ENCODE data around the gene SPOPL.

DNA sequence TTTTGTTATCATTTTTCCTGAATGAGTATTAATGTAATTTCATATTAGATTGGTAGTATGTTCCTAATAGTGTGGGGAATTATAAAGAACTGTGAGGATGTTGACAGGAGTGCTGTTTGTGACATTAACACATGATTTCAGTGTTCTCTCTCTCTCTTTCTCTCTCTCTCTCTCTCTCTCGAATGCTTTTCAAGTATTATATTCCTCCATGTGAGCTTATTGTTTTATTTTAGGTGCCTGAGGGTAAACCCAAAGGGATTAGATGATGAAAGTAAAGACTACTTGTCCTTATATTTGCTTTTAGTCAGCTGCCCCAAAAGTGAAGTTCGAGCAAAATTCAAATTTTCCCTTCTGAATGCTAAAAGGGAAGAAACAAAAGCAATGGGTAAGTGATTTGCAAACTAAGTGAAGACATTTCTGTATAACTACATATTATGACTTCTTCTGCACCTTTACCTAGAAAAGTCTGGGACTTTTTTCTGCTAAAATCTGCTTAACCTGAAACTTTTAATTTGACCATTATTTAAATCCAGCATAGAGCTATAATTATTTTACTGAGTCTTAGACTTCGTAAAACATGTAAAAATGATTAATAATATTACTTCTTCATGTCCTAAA lies 49.2 kb downstream of the SPOPL start:
- TF ChIP-seq JUND (IDR thresholded peaks at IDR 0.05; ENCODE audit: low read depth, low read length) (no peak), GATAD2B (conservative IDR thresholded peaks at IDR 0.05; ENCODE audit: low read depth) (no peak), ZNF274 (IDR thresholded peaks at IDR 0.05; ENCODE audit: insufficient read depth, insufficient read length) (no peak)
